Left cardiac atrium (tissue), 4 donors: ENCODE measurements around the gene AJAP1. TPM values are rescaled to one million over a fixed set of nuclear protein-coding genes. Genes with fewer than 3 reads are reported as not detected.

Source experiments
- ATAC-seq, 2 donors: fragments of 200-7000 bp; cut with Tn5 transposase; one replicate each; pipeline ENCODE4 v1.9.1; 2020; ENCODE audit warnings: mild to moderate bottlenecking in 2 of 2, moderate library complexity in 2 of 2
- DNase-seq: peaks from one replicate; pipeline ENCODE4 v3.0.0-alpha.2; 2020
- intact Hi-C, 2 donors: fragments of 100-400 bp; cut with DNase I; formaldehyde crosslinking; loops; one replicate each; pipeline versions ENCODE4 v1.14.1 to v1.15.1; 2022 to 2023
- total RNA-seq, 2 donors: library from RNA; stranded (reverse); fragmentation: NEBNext Ultra II Directional; extraction: Animal tissue kit (Norgen Biotek cat#: 25700); gene quantifications; one replicate each; pipeline ENCODE4 v1.2.1, GENCODE V29; 2021
- donor health status: DM: no; HTN: yes; CAD: no.
- donor health status: DM: no; HTN: yes; CAD: no; lungs with severe emphysema.
- donor health status: DM: yes; HTN: yes; CAD: no.
- donor health status: Dilated cardiomyopathy.

The AJAP1 gene
- total RNA-seq, 2 donors from 2014 or later: 0.10 to 0.56 TPM

GRCh38 chr1:4626560-4627319 is 27.7 kb upstream of the AJAP1 start:
- intact Hi-C loops: no loop called here
- peak in 1 of 2 donors; percentile 30 for ATAC-seq
- no peak for DNase-seq

GRCh38 chr1:4627353-4627752 is 27.1 kb upstream of the AJAP1 start:
- DNase-seq: no peak
- intact Hi-C loops: no loop called here
- no peak for ATAC-seq

DNA sequence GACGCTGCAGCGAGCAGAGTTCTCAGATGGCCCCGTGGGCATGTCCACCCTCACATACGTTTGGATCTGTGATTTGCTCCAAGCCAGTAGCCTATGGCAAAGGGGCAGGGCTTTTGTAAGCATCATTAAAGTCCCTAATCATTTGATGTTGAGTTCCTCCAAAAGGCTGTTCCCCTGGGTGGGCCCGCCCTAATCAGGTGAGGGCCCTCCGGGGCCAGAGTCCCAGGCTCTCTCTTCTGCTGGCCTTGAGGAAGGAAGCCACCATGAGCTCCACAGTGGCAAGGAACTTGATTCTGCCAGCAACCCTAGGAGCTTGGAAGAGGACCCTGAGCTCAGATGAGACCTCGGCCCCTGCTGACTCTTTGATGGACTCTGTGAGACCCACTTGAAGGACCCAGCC is 25.4 kb upstream of the AJAP1 start:
- ATAC-seq: no peak
- no peak for DNase-seq
- intact Hi-C loops: no loop called here

DNA sequence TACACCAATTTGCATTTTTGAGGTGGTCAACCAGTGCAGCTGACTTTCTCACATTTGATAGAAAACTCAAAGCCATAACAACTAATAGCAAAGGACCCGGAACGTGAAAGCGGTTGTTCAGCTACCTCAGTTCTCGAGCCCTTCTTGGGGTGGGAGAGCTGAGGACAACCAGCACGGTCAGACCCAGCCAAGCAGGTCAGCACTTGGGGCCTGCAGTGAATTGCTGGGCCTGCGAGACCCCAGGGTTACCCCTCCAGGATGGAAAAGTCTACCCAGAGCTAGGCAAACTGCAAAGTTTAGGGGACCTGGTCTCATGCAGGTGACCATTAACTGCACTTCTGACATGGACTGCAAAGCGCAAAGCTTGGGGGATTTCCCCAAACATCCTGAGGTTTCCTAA is 23.8 kb upstream of the AJAP1 start:
- intact Hi-C loops: no loop called here
- ATAC-seq (no peak), DNase-seq (no peak)

- ATAC-seq (no peak), DNase-seq (no peak)
- intact Hi-C loops: no loop called here
These were observed 23.1 kb upstream of the AJAP1 start for GRCh38 chr1:4631321-4631720.

DNA sequence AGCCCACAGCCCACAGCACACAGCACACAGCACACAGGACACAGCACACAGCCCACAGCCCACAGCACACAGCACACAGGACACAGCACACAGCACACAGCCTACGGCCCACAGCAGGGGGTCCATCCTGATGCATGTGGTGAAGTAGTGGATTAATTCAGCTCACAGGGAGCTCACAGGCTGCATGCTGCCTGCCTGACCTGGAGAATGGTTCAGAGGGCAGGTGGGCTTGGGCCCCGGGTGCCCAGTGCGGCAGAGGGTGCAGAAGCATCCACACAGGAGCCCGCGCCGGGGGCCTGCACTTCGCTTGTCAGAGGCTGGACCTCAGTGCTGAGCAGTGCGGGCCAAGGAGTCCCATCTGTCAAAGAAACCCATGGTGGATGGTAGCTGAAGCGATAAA is 21.1 kb upstream of the AJAP1 start:
- DNase-seq: no peak
- intact Hi-C loops: no loop called here
- ATAC-seq: no peak

DNA sequence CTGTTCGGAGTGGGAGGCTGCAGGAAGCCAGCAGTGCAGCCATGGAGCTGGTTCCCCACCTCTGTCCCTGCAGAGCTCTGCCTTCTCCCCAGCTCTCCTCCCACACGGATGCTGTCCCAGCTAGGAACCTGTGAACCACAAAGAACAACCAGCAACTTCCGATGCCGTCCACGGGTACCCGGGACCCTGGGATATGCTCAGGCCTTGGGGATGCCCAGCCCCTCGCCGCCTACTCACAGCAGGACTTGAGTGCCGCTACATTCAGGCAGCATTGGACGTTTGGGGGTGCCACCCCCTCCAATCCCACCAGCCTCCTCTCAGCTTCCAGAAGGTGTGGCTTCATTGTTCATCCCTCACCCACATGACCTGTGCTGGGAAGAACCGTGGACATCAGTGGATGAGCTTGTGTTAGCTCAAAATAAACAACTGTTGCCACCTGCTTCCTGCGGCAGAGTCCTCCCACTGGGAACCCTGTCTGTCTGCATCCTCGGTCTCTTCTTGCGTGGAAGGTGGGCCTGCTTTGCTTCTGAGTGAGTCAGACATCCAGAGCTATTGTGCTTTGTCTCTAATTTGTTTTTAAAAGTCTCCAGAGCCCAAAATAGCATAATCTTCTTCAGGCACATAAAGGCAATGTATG is 20.1 kb upstream of the AJAP1 start:
- ATAC-seq: no peak
- intact Hi-C loops: no loop called here
- no peak for DNase-seq

DNA sequence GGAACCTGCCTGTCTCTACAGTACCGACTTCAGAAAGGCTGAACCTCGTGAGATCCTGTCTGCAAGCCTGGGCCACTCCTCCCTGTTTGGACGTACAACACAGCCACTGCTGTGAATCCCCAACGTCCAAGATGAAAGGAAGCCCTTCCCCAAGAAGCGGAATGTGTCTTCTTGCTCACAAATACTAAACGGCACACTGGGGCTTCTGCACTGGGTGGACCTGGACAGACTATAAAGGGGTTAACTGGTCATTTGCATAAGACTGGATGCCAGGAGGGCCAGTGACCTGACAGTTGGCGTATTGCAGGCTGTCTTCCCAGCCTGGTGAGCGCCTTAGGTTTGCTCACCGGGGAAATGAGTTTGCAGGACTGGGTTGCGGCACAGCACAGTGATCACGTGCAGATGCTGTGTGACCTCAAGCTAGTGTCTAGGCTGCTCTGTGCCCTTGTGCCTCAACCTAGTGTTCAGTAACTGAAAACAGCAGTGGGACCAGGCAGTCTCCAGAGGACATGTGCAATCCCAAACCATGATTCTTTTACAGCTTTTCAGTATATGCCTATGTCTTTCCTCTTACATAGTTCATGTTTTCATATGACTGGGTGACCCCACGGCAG is 19.5 kb upstream of the AJAP1 start:
- DNase-seq (no peak), ATAC-seq (no peak)
- intact Hi-C loops: no loop called here

DNA sequence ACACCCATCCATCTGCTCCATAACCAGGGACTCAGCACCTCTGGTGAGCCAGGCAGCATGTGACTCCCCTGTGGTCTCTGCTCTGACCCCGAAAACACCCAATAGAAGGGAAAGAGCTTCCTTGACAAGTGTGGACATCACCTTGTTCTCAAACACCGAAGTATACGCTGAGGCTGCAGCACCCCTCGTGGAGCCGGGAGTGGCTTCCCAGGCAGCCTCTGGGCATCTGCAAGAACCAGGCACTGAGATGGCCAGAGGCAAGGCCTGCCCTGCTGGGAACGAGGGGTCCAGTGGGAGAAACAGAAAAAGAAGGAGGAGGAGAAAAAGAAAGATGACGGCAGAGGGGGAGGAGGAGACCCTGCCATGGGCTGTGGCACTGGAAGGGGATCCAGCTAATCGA is 18.2 kb upstream of the AJAP1 start:
- DNase-seq (no peak), ATAC-seq (no peak)
- intact Hi-C loops: no loop called here

DNA sequence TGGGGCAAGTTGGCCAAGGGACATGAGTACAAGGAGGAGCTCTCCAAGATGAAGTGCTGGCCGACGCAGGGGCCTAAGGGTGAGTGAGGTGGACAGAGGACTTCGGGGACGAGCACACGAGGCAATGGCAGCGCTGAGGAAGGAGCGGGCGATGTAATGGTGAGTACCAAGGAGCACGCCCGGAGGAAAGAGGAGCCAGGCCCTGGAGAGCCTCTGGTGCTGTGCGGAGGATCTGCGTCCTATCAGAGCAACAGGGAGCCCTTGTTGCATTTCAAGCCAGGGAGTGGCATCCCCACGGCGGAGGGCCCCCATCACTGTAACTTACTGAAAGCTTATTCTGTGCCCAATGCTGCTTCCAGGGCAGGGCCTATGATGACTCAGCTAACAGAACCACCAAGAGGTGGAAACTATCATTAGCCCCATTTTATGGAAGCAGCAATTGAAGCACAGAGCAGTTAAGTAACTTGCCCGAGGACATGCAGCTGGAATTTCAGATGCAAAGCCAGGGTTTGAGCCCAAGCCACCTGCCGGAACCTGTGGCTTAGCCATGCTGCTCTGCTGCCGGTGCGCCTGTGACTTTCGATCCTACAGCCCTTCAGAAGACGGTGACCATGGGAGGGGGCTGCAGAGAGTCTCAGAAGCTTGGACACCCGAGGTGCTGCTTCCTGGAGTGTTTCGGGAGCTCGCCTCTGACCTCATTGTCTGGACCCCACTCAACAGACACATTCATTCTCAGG is 17.6 kb upstream of the AJAP1 start:
- no peak for DNase-seq
- intact Hi-C loops: no loop called here
- no peak for ATAC-seq

DNA sequence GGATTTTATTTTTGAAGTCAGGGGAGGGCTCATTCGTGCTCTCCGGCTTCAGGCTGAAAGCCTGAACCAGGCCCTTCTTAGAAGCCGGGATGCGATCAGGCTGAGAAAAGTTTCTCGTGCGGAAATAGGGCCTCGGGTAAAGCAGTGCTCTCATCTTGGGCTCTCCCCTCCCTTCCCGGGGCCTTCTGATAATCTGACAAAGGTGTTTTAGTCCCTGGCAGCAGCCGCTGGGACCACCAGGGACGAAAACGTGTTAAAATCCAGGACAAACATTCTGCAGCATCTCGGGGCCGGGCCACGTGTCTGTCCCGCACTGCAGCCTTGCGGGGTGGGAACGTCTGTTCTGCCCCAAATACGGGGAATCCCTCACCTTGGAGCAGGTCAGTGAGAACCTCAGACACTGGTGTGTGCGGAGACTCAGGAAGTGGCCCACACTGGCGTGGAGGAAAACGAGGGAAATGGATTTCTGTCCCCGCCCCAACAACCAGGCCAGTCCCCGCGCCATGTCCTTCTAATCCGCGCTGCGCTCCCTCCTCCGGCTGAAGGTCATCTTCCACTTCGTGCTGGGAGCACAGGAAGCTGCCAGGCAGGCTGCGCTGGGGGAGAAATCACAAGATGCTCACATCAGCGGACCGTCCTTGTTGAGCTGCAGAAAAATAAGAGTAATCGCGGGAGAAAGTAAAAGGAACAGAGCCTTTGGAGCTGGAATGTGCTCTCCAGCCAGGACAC is 16.6 kb upstream of the AJAP1 start:
- intact Hi-C loops: no loop called here
- ATAC-seq: no peak
- DNase-seq: no peak

GRCh38 chr1:4638345-4638729 is 16.1 kb upstream of the AJAP1 start:
- ATAC-seq (no peak), DNase-seq (no peak)
- intact Hi-C loops: no loop called here

GRCh38 chr1:4640931-4641330 is 13.5 kb upstream of the AJAP1 start:
- DNase-seq (no peak), ATAC-seq (no peak)
- intact Hi-C loops: no loop called here

DNA sequence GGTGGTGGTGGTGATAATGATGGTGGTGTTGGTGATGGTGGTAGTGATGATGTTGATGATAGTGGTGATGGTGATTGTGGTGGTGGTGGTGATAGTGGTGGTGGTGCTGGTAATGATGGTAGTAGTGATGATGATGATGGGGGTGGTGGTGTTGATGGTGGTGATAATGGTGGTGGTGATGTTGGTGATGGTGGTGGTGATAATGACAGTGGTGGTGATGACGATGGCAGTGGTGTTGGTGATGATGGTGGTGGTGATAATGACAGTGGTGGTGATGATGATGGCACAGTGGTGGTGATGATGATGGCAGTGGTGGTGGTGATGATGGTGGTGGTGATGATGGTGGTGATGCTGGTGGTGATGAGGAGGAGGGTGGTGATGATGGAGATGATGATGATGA is 7.0 kb upstream of the AJAP1 start:
- ATAC-seq (no peak), DNase-seq (no peak)
- intact Hi-C loops: no loop called here

- intact Hi-C loops: no loop called here
- ATAC-seq (no peak), DNase-seq (no peak)
These were observed 5.8 kb upstream of the AJAP1 start for GRCh38 chr1:4648657-4649056.

GRCh38 chr1:4650481-4650880 is 3.9 kb upstream of the AJAP1 start:
- DNase-seq: no peak
- intact Hi-C loops: loop anchor here (10.0 kb wide), 3 partner anchors 736 to 1324 kb away; no protein-coding TSS in a partner anchor
- peak; percentile 24 to 88 for ATAC-seq

GRCh38 chr1:4650981-4651380 is 3.4 kb upstream of the AJAP1 start:
- ATAC-seq (no peak), DNase-seq (no peak)
- intact Hi-C loops: loop anchor here (10.0 kb wide), 3 partner anchors 736 to 1324 kb away; no protein-coding TSS in a partner anchor

- ATAC-seq (peak; percentile 73 to 82), DNase-seq (peak; percentile 57)
- intact Hi-C loops: loop anchor here (10.0 kb wide), 3 partner anchors 738 to 1322 kb away; no protein-coding TSS in a partner anchor
These were observed 1.6 kb upstream of the AJAP1 start for GRCh38 chr1:4652631-4653327.

DNA sequence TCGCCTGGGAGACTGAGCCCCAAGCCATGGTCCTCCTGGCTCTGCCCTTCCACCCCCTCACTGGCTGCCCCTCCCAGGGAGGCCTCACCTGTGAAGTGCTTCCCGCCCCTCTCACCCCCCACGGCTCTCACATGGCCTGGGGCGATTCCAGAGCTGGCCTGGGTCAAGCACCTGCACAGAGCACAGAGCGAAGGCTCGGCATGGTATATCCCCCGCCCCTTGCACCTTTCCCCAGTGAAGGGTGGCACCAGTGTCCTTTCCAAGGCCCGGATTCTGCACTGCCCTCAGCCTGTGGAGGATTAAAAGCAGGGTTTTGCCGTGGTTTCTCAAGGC is 1.1 kb upstream of the AJAP1 start:
- ATAC-seq: no peak
- intact Hi-C loops: loop anchor here (10.0 kb wide), 3 partner anchors 738 to 1322 kb away; no protein-coding TSS in a partner anchor
- DNase-seq: no peak
